ENCODE data around the gene LONP2. TPM values are rescaled to one million over a fixed set of nuclear protein-coding genes. Genes with fewer than 3 reads are reported as not detected.

The LONP2 gene
- total and polyA plus RNA-seq, 9 donors = 30.0 to 101 (median 75.7) TPM

- Histone ChIP-seq H3K4me3 (no peak overlapping the region), H3K36me3 (no peaks in the 10 kb centered on the region), H3K9me3 (no peaks in the 10 kb centered on the region), H3K4me1 (ENCODE audit: insufficient read depth) (no peaks in the 10 kb centered on the region), H3K27ac (no peak overlapping the region), H3K27me3 (no peaks in the 10 kb centered on the region)
- intact Hi-C loops (cut with DNase I) = no loop called here
- 53 to 58% (median 54%) methylated on average over 6 of the region's 6 CpGs for WGBS, 3 donors
- DNase-seq = no peak
- TF ChIP-seq CTCF (IDR thresholded peaks at IDR 0.05) = no peak
- TF ChIP-seq POLR2A (IDR thresholded peaks at IDR 0.05) = no peak
- TF ChIP-seq EP300 (IDR thresholded peaks at IDR 0.05) = no peak
Measured at GRCh38 chr16:48201515-48202201, 42.4 kb upstream of the LONP2 start.

- intact Hi-C loops (cut with DNase I) = no loop called here
- no peaks in the 10 kb centered on the region for H3K4me1 ChIP-seq (ENCODE audit: insufficient read depth)
- TF ChIP-seq EP300 (IDR thresholded peaks at IDR 0.05) = no peak
- no peak for TF ChIP-seq CTCF (IDR thresholded peaks at IDR 0.05)
- TF ChIP-seq POLR2A (IDR thresholded peaks at IDR 0.05) = no peak
- H3K27ac ChIP-seq = no peak overlapping the region
- WGBS, 3 donors = 82 to 86% (median 85%) methylated on average over 8 of the region's 8 CpGs
- H3K9me3 ChIP-seq = no peaks in the 10 kb centered on the region
- no peak overlapping the region for H3K4me3 ChIP-seq
- DNase-seq = no peak
- H3K27me3 ChIP-seq = no peaks in the 10 kb centered on the region
- H3K36me3 ChIP-seq = no peaks in the 10 kb centered on the region
Measured at GRCh38 chr16:48203974-48204824, 39.9 kb upstream of the LONP2 start.

DNA sequence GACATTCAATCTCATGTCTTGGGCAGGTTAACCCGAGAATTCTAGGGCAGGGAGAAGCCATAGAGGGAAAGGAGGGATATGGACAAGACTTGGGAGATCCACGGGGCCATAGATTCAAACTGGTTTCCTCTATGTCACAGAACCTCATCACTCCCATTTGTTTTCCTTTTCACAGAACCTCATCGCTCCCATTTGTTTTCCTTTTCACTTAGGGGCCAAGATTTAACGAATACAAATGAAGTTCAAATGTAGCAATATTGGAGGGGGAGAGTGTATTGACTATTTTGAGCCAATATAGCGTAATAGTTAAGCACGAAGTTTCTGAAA lies 39.3 kb upstream of the LONP2 start:
- Histone ChIP-seq H3K9me3 (no peaks in the 10 kb centered on the region), H3K27me3 (no peaks in the 10 kb centered on the region), H3K36me3 (no peaks in the 10 kb centered on the region), H3K4me1 (ENCODE audit: insufficient read depth) (no peaks in the 10 kb centered on the region), H3K27ac (no peak overlapping the region), H3K4me3 (no peak overlapping the region)
- intact Hi-C loops (cut with DNase I) = no loop called here
- no peak for DNase-seq
- 79 to 88% (median 84%) methylated on average over 6 of the region's 6 CpGs for WGBS, 3 donors
- no peak for TF ChIP-seq EP300 (IDR thresholded peaks at IDR 0.05)
- TF ChIP-seq CTCF (IDR thresholded peaks at IDR 0.05) = no peak
- no peak for TF ChIP-seq POLR2A (IDR thresholded peaks at IDR 0.05)

DNA sequence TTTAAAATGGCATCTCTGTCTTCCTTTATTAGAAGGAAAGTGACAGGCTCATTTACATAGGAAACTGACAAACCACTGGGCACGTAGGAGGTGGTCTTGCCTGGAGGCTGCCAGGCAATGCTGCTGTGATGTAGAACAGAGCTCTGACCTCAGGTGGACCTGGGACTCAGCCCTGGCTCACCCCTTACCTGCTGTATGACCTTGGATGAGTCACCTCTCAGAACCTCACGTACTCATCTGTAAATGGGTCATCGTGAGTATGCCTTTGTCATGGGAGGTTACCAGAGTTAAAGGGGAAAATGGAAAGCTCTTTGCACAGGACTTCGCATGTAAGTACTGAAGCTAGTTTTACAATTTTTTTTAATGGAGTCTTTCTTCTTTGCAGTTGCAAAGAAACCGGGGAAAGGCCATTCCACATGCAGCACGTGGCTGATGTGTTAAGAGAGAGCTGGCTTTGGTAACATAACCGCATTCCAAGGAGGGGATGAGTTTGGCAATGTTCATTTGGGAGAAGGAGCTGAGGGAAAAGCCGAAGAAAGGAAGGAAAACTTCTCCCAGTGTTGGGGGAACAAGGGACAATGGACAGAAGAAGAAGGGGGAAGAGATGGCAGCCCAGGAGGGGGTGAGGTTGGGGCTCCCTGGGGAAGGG lies 37.4 kb upstream of the LONP2 start:
- no peak for DNase-seq
- H3K36me3 ChIP-seq = no peaks in the 10 kb centered on the region
- H3K4me3 ChIP-seq = no peak overlapping the region
- H3K27ac ChIP-seq = no peak overlapping the region
- WGBS, 3 donors = 48 to 55% (median 51%) methylated on average over 8 of the region's 8 CpGs
- no peaks in the 10 kb centered on the region for H3K4me1 ChIP-seq (ENCODE audit: insufficient read depth)
- no peaks in the 10 kb centered on the region for H3K27me3 ChIP-seq
- no peaks in the 10 kb centered on the region for H3K9me3 ChIP-seq
- TF ChIP-seq POLR2A (IDR thresholded peaks at IDR 0.05) (no peak), EP300 (IDR thresholded peaks at IDR 0.05) (no peak)
- intact Hi-C loops (cut with DNase I) = no loop called here
